Measurements from ENCODE around the gene AP2S1. TPM values are rescaled to one million over a fixed set of nuclear protein-coding genes. Genes with fewer than 3 reads are reported as not detected.
"Not testable (repeated sequence)": the region's sequence is repeated elsewhere in the genome, so short reads cannot be mapped to it uniquely, and the experiment has no call there.

Gene AP2S1
- polyA plus RNA-seq, 4 donors, result 83.5 to 112 (median 100) TPM

GRCh38 chr19:46868025-46868802 lies 17.6 kb upstream of the AP2S1 start:
- DNase-seq (ENCODE audit: low read depth in 4 of 4, low spot score in 2 of 4), result no peak

GRCh38 chr19:46867170-46867569 lies 16.5 kb upstream of the AP2S1 start:
- DNase-seq (ENCODE audit: low read depth in 4 of 4, low spot score in 2 of 4), result no peak

GRCh38 chr19:46866407-46867136 lies 15.9 kb upstream of the AP2S1 start:
- DNase-seq (ENCODE audit: low read depth in 4 of 4, low spot score in 2 of 4), result no peak

- DNase-seq (ENCODE audit: low read depth in 4 of 4, low spot score in 2 of 4), result no peak
Measured at GRCh38 chr19:46863818-46864629, 13.4 kb upstream of the AP2S1 start.

- DNase-seq (ENCODE audit: low read depth in 4 of 4, low spot score in 2 of 4), result no peak
Measured at GRCh38 chr19:46862974-46863632, 12.5 kb upstream of the AP2S1 start.

- no peak for DNase-seq (ENCODE audit: low read depth in 4 of 4, low spot score in 2 of 4)
Measured at GRCh38 chr19:46862503-46862834, 11.8 kb upstream of the AP2S1 start.

- DNase-seq (ENCODE audit: low read depth in 4 of 4, low spot score in 2 of 4), result no peak
Measured at GRCh38 chr19:46861691-46862502, 11.3 kb upstream of the AP2S1 start.

GRCh38 chr19:46860846-46861690 lies 10.4 kb upstream of the AP2S1 start, which contains the start of gene ARHGAP35:
ARHGAP35 (plus strand) TSS chr19:46860997; CDS start chr19:46918676, 57,679 bp downstream.
- no peak for DNase-seq (ENCODE audit: low read depth in 4 of 4, low spot score in 2 of 4)

- DNase-seq (ENCODE audit: low read depth in 4 of 4, low spot score in 2 of 4), result peak in 3 of 4 donors; percentile 89 to 94 (median 94)
Measured at GRCh38 chr19:46860125-46860845, 9.6 kb upstream of the AP2S1 start.

GRCh38 chr19:46859637-46860124 lies 9.0 kb upstream of the AP2S1 start:
- DNase-seq (ENCODE audit: low read depth in 4 of 4, low spot score in 2 of 4), result no peak

GRCh38 chr19:46856062-46857022 lies 5.7 kb upstream of the AP2S1 start:
- peak in 3 of 4 donors; percentile 78 to 92 (median 87) for DNase-seq (ENCODE audit: low read depth in 4 of 4, low spot score in 2 of 4)

GRCh38 chr19:46854698-46855097 lies 4.1 kb upstream of the AP2S1 start:
- not testable (repeated sequence) for DNase-seq (ENCODE audit: low read depth in 4 of 4, low spot score in 2 of 4)

- DNase-seq (ENCODE audit: low read depth in 4 of 4, low spot score in 2 of 4), result no peak
Measured at GRCh38 chr19:46852830-46853229, 2.2 kb upstream of the AP2S1 start.

- DNase-seq (ENCODE audit: low read depth in 4 of 4, low spot score in 2 of 4), result no peak
Measured at GRCh38 chr19:46849610-46850009, 1.0 kb downstream of the AP2S1 start.

- no peak for DNase-seq (ENCODE audit: low read depth in 4 of 4, low spot score in 2 of 4)
Measured at GRCh38 chr19:46848389-46848788, 2.3 kb downstream of the AP2S1 start.

GRCh38 chr19:46847528-46847927 lies 3.1 kb downstream of the AP2S1 start:
- no peak for DNase-seq (ENCODE audit: low read depth in 4 of 4, low spot score in 2 of 4)

- no peak for DNase-seq (ENCODE audit: low read depth in 4 of 4, low spot score in 2 of 4)
Measured at GRCh38 chr19:46845959-46846459, 4.6 kb downstream of the AP2S1 start.
